IMR-90 (cell line): Measurements from ENCODE around the gene ARL8B. TPM values are rescaled to one million over a fixed set of nuclear protein-coding genes. Genes with fewer than 3 reads are reported as not detected.
"Not testable (repeated sequence)": the region's sequence is repeated elsewhere in the genome, so short reads cannot be mapped to it uniquely, and the experiment has no call there.

Experiments used
- ATAC-seq: fragments of 200-7000 bp; cut with Tn5 transposase; 2 replicates; pipeline ENCODE4 v1.9.1; 2020; ENCODE audit warnings: low read depth, mild to moderate bottlenecking, moderate library complexity
- BruUV-seq: library from RNA; stranded (reverse); fragments of 400-500 nt; replicated peaks from 2 replicates; lab custom pipeline; 2021; lab: Mats Ljungman, UMichigan
- CTCF ChIA-PET: fragments of 300-600 bp; formaldehyde crosslinking; extraction: SDS; loops from one replicate; lab custom pipeline; 2021; ENCODE audit warnings: antibody characterized with exemption; lab: Yijun Ruan, JAX
- POLR2A ChIA-PET: fragments of 300-600 bp; sonication (Branson Sonifier 250); formaldehyde crosslinking; loops from one replicate; lab custom pipeline; 2022; ENCODE audit warnings: antibody characterized with exemption; ENCODE audit not compliant: unreplicated experiment; lab: Charles Lee
- DNase-seq: peaks from one replicate; pipeline ENCODE4 v3.0.0; 2013
- H2AFZ ChIP-seq: replicated peaks from 2 replicates; pipeline ENCODE3; 2013; ENCODE audit warnings: low read length, mild to moderate bottlenecking; ENCODE audit not compliant: poor library complexity
- H2AK5ac ChIP-seq: 2 replicates; pipeline ENCODE4 v1.6.1; 2013; ENCODE audit warnings: low read depth, low read length, inconsistent platforms
- H2AK9ac ChIP-seq: replicated peaks from 2 replicates; pipeline ENCODE3; 2013; ENCODE audit warnings: mild to moderate bottlenecking, low read depth, low read length, moderate library complexity; ENCODE audit not compliant: poor library complexity
- H2BK120ac ChIP-seq: 2 replicates; pipeline ENCODE4 v1.6.1; 2013; ENCODE audit warnings: low read depth, low read length, inconsistent platforms
- H2BK15ac ChIP-seq: 3 replicates; pipeline ENCODE4 v1.6.1; 2013; ENCODE audit warnings: low read depth, low read length, inconsistent platforms
- H2BK20ac ChIP-seq: 2 replicates; pipeline ENCODE4 v1.6.1; 2013; ENCODE audit warnings: low read depth, mild to moderate bottlenecking, inconsistent platforms, low read length, moderate library complexity
- H2BK5ac ChIP-seq: 2 replicates; pipeline ENCODE4 v1.6.1; 2013; ENCODE audit warnings: mild to moderate bottlenecking, low read depth, low read length, inconsistent platforms; ENCODE audit not compliant: poor library complexity, severe bottlenecking
- H3K14ac ChIP-seq: replicated peaks from 2 replicates; pipeline ENCODE4 v1.6.1; 2013; ENCODE audit warnings: low read depth, low read length, inconsistent platforms
- H3K18ac ChIP-seq: 2 replicates; pipeline ENCODE4 v1.6.1; 2013; ENCODE audit warnings: low read depth, low read length, control low read depth
- H3K23ac ChIP-seq: 2 replicates; pipeline ENCODE4 v1.6.1; 2013; ENCODE audit warnings: low read depth, low read length, inconsistent platforms
- H3K27ac ChIP-seq: 2 replicates; pipeline ENCODE4 v1.5.1; 2013; ENCODE audit warnings: mild to moderate bottlenecking, control low read depth, low read length; ENCODE audit not compliant: insufficient read depth
- H3K27me3 ChIP-seq: 2 replicates; pipeline ENCODE4 v1.6.1; 2013; ENCODE audit warnings: low read length; ENCODE audit not compliant: control insufficient read depth, insufficient read depth
- H3K36me3 ChIP-seq: 2 replicates; pipeline ENCODE4 v1.6.1; 2013; ENCODE audit warnings: low read length, mixed read lengths; ENCODE audit not compliant: control insufficient read depth, insufficient read depth
- H3K4ac ChIP-seq: 2 replicates; pipeline ENCODE4 v1.6.1; 2013; ENCODE audit warnings: low read depth, low read length, inconsistent platforms
- H3K4me1 ChIP-seq: 2 replicates; pipeline ENCODE4 v1.6.1; 2013; ENCODE audit warnings: low read length, mixed read lengths; ENCODE audit not compliant: control insufficient read depth, insufficient read depth
- H3K4me2 ChIP-seq: 2 replicates; pipeline ENCODE4 v1.6.1; 2013; ENCODE audit warnings: low read depth, mild to moderate bottlenecking, control low read depth, low read length, moderate library complexity
- H3K4me3 ChIP-seq: 2 replicates; pipeline ENCODE4 v1.5.1; 2013; ENCODE audit warnings: low read depth, mild to moderate bottlenecking, control low read depth, low read length, moderate library complexity; ENCODE audit not compliant: insufficient read depth
- H3K56ac ChIP-seq: 2 replicates; pipeline ENCODE4 v1.6.1; 2013; ENCODE audit warnings: low read length, inconsistent platforms; ENCODE audit not compliant: insufficient read depth; ENCODE audit errors: extremely low read depth
- H3K79me1 ChIP-seq, 2 experiments: 2 replicates each; pipeline ENCODE4 v1.6.1; 2013; ENCODE audit warnings: low read length in 2 of 2, inconsistent platforms in 1 of 2, low read depth in 1 of 2
- H3K9ac ChIP-seq: 2 replicates; pipeline ENCODE4 v1.6.1; 2013; ENCODE audit warnings: low read depth, low read length, control low read depth
- H3K9me1 ChIP-seq: 2 replicates; pipeline ENCODE4 v1.6.1; 2013; ENCODE audit warnings: low read length, inconsistent platforms; ENCODE audit not compliant: insufficient read depth
- H3K9me3 ChIP-seq: 2 replicates; pipeline ENCODE4 v1.6.1; 2013; ENCODE audit warnings: low read length; ENCODE audit not compliant: control insufficient read depth, insufficient read depth
- H4K20me1 ChIP-seq: 2 replicates; pipeline ENCODE4 v1.6.1; 2013; ENCODE audit warnings: low read length, inconsistent platforms; ENCODE audit not compliant: insufficient read depth
- H4K5ac ChIP-seq: 2 replicates; pipeline ENCODE4 v1.6.1; 2013; ENCODE audit warnings: mild to moderate bottlenecking, low read depth, low read length, control low read depth
- H4K8ac ChIP-seq, 2 experiments: 2 replicates each; pipeline ENCODE4 v1.6.1; 2013; ENCODE audit warnings: low read depth in 2 of 2, low read length in 2 of 2, control low read depth in 1 of 2, inconsistent platforms in 1 of 2
- H4K91ac ChIP-seq: 2 replicates; pipeline ENCODE4 v1.6.1; 2013; ENCODE audit warnings: low read depth, low read length, inconsistent platforms; ENCODE audit not compliant: insufficient read depth
- RFX5 ChIP-seq: IDR thresholded peaks from 2 replicates; pipeline ENCODE4 v1.8.0; 2012; ENCODE audit warnings: low read depth, mild to moderate bottlenecking, low read length, moderate library complexity
- WGBS, 2 experiments: methylation state at CpG; one replicate each; pipeline versions ENCODE4 v1.1.5 to v1.1.7; 2013; ENCODE audit warnings: missing lambda C conversion rate in 2 of 2; ENCODE audit not compliant: insufficient read length in 1 of 2; ENCODE audit errors: extremely low coverage in 2 of 2; 5-methylcytosine and 5-hydroxymethylcytosine counted together
- dilution Hi-C: fragments of 300-500 bp; cut with HindIII; formaldehyde crosslinking; loops from one replicate; pipeline ENCODE4 v1.14.3; 2018; ENCODE audit warnings: low sequenced_read_pairs; ENCODE audit not compliant: unreplicated experiment
- in situ Hi-C: fragments of 300-500 bp; cut with MboI; formaldehyde crosslinking; loops from 3 replicates; pipeline ENCODE4 v1.14.3; 2019; ENCODE audit warnings: low sequenced_read_pairs, inconsistent platforms, mixed read lengths
- intact Hi-C: fragments of 100-400 bp; cut with micrococcal nuclease; formaldehyde crosslinking; loops from 2 replicates; pipeline ENCODE4 v1.10.0; 2022
- polyA plus RNA-seq, 3 experiments: library from polyadenylated mRNA; depleted of rRNA; stranded (reverse); fragments of >200 nt; gene quantifications; 2 replicates each; pipeline ENCODE4 v1.2.3, GENCODE V29; 2012; ENCODE audit warnings: low replicate concordance in 1 of 3
- total RNA-seq: library from RNA; depleted of rRNA; stranded (reverse); fragments of >200 nt; gene quantifications from 2 replicates; pipeline ENCODE4 v1.2.3, GENCODE V29; 2012

Gene ARL8B
- total and polyA plus RNA-seq, 2 of the 4 experiments (the other 2 are of a cell fraction), result 32.3 to 47.0 TPM

- ChIA-PET POLR2A (no interaction called here), CTCF (interaction anchor here (0.7 kb wide), 1 partner anchor 21 kb away, joined by 3 read pairs; no protein-coding TSS in a partner anchor)
- Histone ChIP-seq H2BK15ac (no peak overlapping the region), H3K4ac (no peak overlapping the region), H4K91ac (no peak overlapping the region), H3K56ac (no peak overlapping the region), H2AK9ac (no peak overlapping the region), H2BK5ac (no peak overlapping the region), H3K79me1 (peaks cover 11 to 15% of the 10 kb centered on the region in 2 experiments; a peak in 2 of 4 replicates), H3K4me3 (no peak overlapping the region), H2BK20ac (no peak overlapping the region), H4K20me1 (no peaks in the 10 kb centered on the region), H2AFZ (no peak overlapping the region), H3K4me2 (no peak overlapping the region), H4K5ac (no peak overlapping the region), H3K4me1 (no peaks in the 10 kb centered on the region; the same call in 1 of the 2 replicates), H2BK120ac (no peak overlapping the region), H3K27ac (no peak overlapping the region), H2AK5ac (no peak overlapping the region), H3K9me1 (peaks cover 3% of the 10 kb centered on the region; the same call in 1 of the 2 replicates), H3K9ac (no peak overlapping the region), H3K14ac (no peak overlapping the region), H3K36me3 (peaks cover 10% of the 10 kb centered on the region), H3K18ac (no peak overlapping the region), H3K27me3 (no peaks in the 10 kb centered on the region), H4K8ac (no peak overlapping the region), H3K23ac (no peak overlapping the region), H3K9me3 (no peaks in the 10 kb centered on the region)
- no peak for TF ChIP-seq RFX5
- dilution Hi-C loops (no loop called here), intact Hi-C loops (no loop called here), in situ Hi-C loops (no loop called here)
- no CpG with 5 or more reads among the region's 2 CpGs for WGBS, 2 experiments
- BruUV-seq, result no TSS peak
- ATAC-seq (no peak), DNase-seq (no peak)
These were observed 59.5 kb downstream of the ARL8B start for GRCh38 chr3:5181469-5182141.

GRCh38 chr3:5183714-5184113 is 61.6 kb downstream of the ARL8B start:
- H3K27me3 ChIP-seq, H3K23ac ChIP-seq, H3K36me3 ChIP-seq, H3K18ac ChIP-seq, H2AK5ac ChIP-seq, H3K9me3 ChIP-seq, H3K4me2 ChIP-seq, H3K4ac ChIP-seq, CTCF ChIA-PET, H2BK120ac ChIP-seq, H4K8ac ChIP-seq, H2AK9ac ChIP-seq, DNase-seq, H4K5ac ChIP-seq, POLR2A ChIA-PET, H2BK5ac ChIP-seq, H4K91ac ChIP-seq, BruUV-seq, H3K9ac ChIP-seq, H4K20me1 ChIP-seq, intact Hi-C loops, H3K14ac ChIP-seq, in situ Hi-C loops, H2BK15ac ChIP-seq, H3K27ac ChIP-seq, H3K9me1 ChIP-seq, ATAC-seq, H3K4me1 ChIP-seq, H3K56ac ChIP-seq, H3K4me3 ChIP-seq, dilution Hi-C loops, H2BK20ac ChIP-seq, H2AFZ ChIP-seq: not testable (repeated sequence)
- no CpG with 5 or more reads among the region's 12 CpGs for whole genome bisulfite sequencing, 2 experiments
- H3K79me1 ChIP-seq, result peaks cover 12 to 14% of the 10 kb centered on the region in 2 experiments
